Aorta (tissue), 5 donors: ENCODE measurements around the gene MYCBP2. TPM values are rescaled to one million over a fixed set of nuclear protein-coding genes. Genes with fewer than 3 reads are reported as not detected.
"Not testable (repeated sequence)": the region's sequence is repeated elsewhere in the genome, so short reads cannot be mapped to it uniquely, and the experiment has no call there.

ENCODE experiments used
- ATAC-seq: fragments of 200-7000 bp; cut with Tn5 transposase; one replicate; pipeline ENCODE4 v1.9.1; 2022; ENCODE audit warnings: moderate library complexity; ENCODE audit not compliant: low FRiP score
- DNase-seq, 2 donors: peaks; one replicate each; pipeline ENCODE4 v3.0.0-alpha.2; 2020
- H3K27ac ChIP-seq, 2 donors: one replicate each; pipeline ENCODE4 v1.5.1; 2013; ENCODE audit warnings: low read length in 2 of 2, mild to moderate bottlenecking in 2 of 2, moderate library complexity in 2 of 2, control low read depth in 1 of 2, inconsistent platforms in 1 of 2, low read depth in 1 of 2
- H3K27me3 ChIP-seq, 2 donors: one replicate each; pipeline ENCODE4 v1.6.1; 2013; ENCODE audit warnings: control low read depth in 1 of 2, low read length in 1 of 2, mild to moderate bottlenecking in 1 of 2, moderate library complexity in 1 of 2; ENCODE audit not compliant: insufficient read depth in 2 of 2, control insufficient read depth in 1 of 2
- H3K36me3 ChIP-seq, 2 donors: one replicate each; pipeline ENCODE4 v1.6.1; 2013; ENCODE audit warnings: control low read depth in 1 of 2, low read length in 1 of 2, mild to moderate bottlenecking in 1 of 2; ENCODE audit not compliant: insufficient read depth in 2 of 2, control insufficient read depth in 1 of 2
- H3K4me1 ChIP-seq, 2 donors: one replicate each; pipeline ENCODE4 v1.6.1; 2013; ENCODE audit warnings: low read length in 2 of 2, control low read depth in 1 of 2, mild to moderate bottlenecking in 1 of 2, moderate library complexity in 1 of 2; ENCODE audit not compliant: insufficient read depth in 2 of 2, control insufficient read depth in 1 of 2
- H3K4me3 ChIP-seq, 2 donors: one replicate each; pipeline ENCODE4 v1.5.1; 2013; ENCODE audit warnings: low read length in 2 of 2, control low read depth in 1 of 2, mild to moderate bottlenecking in 1 of 2
- H3K9me3 ChIP-seq: one replicate; pipeline ENCODE4 v1.6.1; 2013; ENCODE audit warnings: mild to moderate bottlenecking, low read length; ENCODE audit not compliant: control insufficient read depth
- WGBS, 2 donors: extraction: QIAGEN DNeasy Blood & Tissue Kit; methylation state at CpG; one replicate each; pipeline ENCODE4 v1.1.7; 2013; 5-methylcytosine and 5-hydroxymethylcytosine counted together
- intact Hi-C, 2 donors: fragments of 100-400 bp; cut with DNase I; formaldehyde crosslinking; loops; one replicate each; pipeline versions ENCODE4 v1.14.2 to v1.15.0; 2022
- polyA plus RNA-seq, 2 donors: library from polyadenylated mRNA; stranded (reverse); fragments of 200-250 nt; gene quantifications; one replicate each; pipeline ENCODE4 v1.2.3, GENCODE V29; 2013
- total RNA-seq, 2 donors: library from RNA; stranded (reverse); fragmentation: NEBNext Ultra II Directional; extraction: Animal tissue kit (Norgen Biotek cat#: 25700); gene quantifications; one replicate each; pipeline ENCODE4 v1.2.1, GENCODE V29; 2021
- donor health status: healthy with polysubstance abuse.
- donor health status: Bipolar disorder and iron deficiency.
- donor health status: DM: no; HTN: no; CAD: no.
- donor health status: DM: no; HTN: no; CAD: no.
- donor health status: DM: yes; HTN: yes; CAD: no.

MYCBP2 gene
- total and polyA plus RNA-seq, 4 donors = 8.1 to 166 (median 96.1) TPM

DNA sequence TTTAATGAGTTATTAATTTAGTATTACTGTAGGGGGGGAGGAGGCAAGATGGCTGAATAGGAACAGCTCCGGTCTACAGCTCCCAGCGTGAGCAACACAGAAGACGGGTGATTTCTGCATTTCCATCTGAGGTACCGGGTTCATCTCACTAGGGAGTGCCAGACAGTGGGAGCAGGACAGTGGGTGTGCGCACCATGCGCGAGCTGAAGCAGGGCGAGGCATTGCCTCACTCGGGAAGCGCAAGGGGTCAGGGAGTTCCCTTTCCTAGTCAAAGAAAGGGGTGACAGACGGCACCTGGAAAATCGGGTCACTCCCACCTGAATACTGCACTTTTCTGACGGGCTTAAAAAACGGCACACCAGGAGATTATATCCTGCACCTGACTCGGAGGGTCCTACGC is 127.9 kb downstream of the MYCBP2 start:
- intact Hi-C loops, H3K36me3 ChIP-seq, ATAC-seq, DNase-seq, H3K4me1 ChIP-seq, H3K27ac ChIP-seq, H3K4me3 ChIP-seq, H3K27me3 ChIP-seq, H3K9me3 ChIP-seq: not testable (repeated sequence)
- WGBS, 2 donors = 96 to 99% methylated on average over 13 to 15 of the region's 16 CpGs

DNA sequence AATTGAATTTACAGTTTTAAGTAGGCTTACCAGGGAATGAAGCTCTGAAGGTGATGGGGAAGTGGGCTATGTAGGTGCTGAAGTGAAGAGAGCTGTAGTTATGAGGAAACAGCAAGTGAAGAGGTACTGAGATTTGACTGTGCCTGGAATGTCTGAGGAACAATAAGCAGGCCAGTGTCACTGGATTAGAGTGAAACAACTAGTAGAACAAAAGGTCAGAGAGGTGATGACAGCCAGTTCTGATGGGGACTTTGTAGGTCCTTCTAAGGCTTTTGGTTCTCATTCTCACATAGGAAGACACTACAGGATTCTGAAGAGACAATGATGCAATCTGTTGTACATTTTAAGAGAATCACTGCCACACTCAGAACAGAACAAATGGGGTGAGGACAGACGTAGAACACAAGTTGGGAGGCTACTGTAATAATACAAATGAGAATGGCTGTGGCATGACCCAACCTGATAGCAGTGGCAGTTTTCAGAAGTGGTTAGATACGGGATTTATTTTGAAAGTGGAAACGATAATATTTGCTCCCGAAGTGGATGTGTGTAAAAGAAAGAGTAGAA is 130.8 kb downstream of the MYCBP2 start:
- H3K36me3 ChIP-seq = peaks cover 0 to 7% of the 10 kb centered on the region in 2 donors
- no peak for ATAC-seq
- no peak overlapping the region for H3K27ac ChIP-seq
- intact Hi-C loops = no loop called here
- no peak for DNase-seq
- H3K4me1 ChIP-seq = no peaks in the 10 kb centered on the region
- no peaks in the 10 kb centered on the region for H3K9me3 ChIP-seq
- 86 to 87% methylated on average over 4 of the region's 4 CpGs for WGBS, 2 donors
- no peak overlapping the region for H3K4me3 ChIP-seq
- no peaks in the 10 kb centered on the region for H3K27me3 ChIP-seq

DNA sequence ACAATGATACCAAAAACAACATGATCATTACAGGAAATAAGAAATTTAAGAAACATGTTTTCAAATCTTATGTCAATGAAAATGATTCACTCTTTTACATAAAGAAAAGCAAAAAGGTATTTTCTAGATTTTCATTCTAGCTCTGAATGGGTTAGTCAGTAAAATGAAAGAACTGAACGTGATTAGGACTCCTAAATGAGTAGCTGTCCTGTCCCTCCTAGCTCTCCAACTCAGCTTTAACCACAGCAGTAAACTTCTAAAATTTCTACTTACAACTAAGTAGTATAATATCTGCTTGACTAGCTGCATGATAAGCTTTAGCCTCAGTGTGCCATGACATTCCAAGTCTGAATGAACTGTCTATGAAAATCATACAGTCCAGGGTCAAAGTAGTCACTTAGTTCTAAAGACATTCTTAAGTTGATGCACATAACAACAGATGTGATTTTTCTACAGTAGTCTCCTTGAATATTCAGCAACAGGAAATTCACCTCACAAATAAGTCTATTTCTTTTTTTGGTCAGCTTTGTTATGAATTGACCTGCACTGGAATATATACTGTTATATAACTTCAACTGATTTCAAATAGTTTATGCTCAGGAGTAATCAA is 136.4 kb downstream of the MYCBP2 start:
- H3K4me1 ChIP-seq = no peaks in the 10 kb centered on the region
- intact Hi-C loops = no loop called here
- no peaks in the 10 kb centered on the region for H3K27me3 ChIP-seq
- no peak for DNase-seq
- 89 to 100% methylated on average over 1 of the region's 1 CpG for WGBS, 2 donors
- no peak for ATAC-seq
- peaks cover 0 to 1% of the 10 kb centered on the region in 2 donors for H3K36me3 ChIP-seq
- H3K27ac ChIP-seq = no peak overlapping the region
- H3K4me3 ChIP-seq = no peak overlapping the region
- no peaks in the 10 kb centered on the region for H3K9me3 ChIP-seq

DNA sequence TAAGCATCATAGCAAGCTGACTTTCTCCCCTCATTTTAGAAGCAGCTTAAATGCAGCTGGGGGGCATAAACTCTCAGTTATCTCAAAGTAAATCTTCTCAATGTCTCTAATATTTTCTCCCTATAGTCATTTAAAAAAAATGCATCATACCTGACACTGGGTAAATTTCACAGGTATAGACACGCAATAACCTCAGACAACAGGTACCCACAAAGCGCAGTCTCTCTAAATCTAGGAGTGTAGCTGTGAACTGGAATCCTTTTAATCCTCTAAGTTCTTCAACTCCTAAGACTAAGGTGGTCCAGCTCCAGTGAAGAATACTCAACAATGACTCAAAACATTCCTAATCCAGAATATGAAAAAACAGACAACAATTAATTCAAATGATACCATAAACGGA is 141.2 kb downstream of the MYCBP2 start:
- no peak overlapping the region for H3K27ac ChIP-seq
- intact Hi-C loops = no loop called here
- ATAC-seq (no peak), DNase-seq (no peak)
- H3K4me1 ChIP-seq = no peaks in the 10 kb centered on the region
- H3K36me3 ChIP-seq = peaks cover 0 to 3% of the 10 kb centered on the region in 2 donors
- H3K9me3 ChIP-seq = no peaks in the 10 kb centered on the region
- WGBS, 2 donors = 95 to 97% methylated on average over 3 of the region's 3 CpGs
- H3K27me3 ChIP-seq = no peaks in the 10 kb centered on the region
- H3K4me3 ChIP-seq = no peak overlapping the region

DNA sequence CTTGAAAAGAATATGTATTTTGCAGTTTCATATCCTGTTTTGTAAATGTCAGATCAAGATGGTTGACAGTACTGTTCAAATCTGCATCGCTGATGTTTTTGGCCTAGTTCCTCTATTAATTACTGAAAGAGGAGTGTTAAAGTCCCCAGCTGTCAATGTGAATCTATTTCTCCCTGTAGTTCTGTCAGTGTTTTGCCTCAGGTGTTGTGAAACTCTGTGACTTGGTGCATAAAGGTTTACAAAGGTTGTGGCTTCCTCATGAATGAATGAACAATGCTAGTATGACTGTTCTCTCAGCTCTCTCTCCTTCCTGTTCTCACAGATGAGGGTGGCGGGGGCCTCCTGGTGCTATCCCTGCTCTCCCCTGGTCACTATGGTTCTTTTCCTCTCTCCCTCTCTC is 142.4 kb downstream of the MYCBP2 start:
- intact Hi-C loops = no loop called here
- Histone ChIP-seq H3K36me3 (peaks cover 5 to 6% of the 10 kb centered on the region in 2 donors), H3K27me3 (no peaks in the 10 kb centered on the region)

DNA sequence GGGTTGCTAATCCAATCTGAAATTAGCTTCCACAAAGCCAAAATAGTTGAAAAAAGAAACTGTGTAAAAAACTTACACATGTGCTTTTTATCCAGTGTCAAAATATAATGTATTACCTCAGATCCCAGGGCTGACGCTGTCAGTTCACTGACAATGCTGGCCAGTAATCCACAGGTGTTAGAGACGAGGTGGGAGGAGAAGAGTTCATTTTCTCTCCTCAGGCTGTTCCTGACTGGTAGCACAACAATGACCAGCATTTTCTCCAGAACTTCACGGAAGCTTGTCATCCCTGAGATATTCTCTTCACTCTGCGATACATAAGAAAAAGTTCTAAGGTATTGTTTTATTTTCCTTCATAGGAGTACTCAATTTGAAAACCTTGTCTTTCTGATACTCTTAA is 146.9 kb downstream of the MYCBP2 start:
- ATAC-seq = no peak
- no peaks in the 10 kb centered on the region for H3K27me3 ChIP-seq
- 93 to 96% methylated on average over 4 of the region's 4 CpGs for WGBS, 2 donors
- no peak overlapping the region for H3K27ac ChIP-seq
- no peaks in the 10 kb centered on the region for H3K4me1 ChIP-seq
- no peaks in the 10 kb centered on the region for H3K9me3 ChIP-seq
- intact Hi-C loops = no loop called here
- no peak for DNase-seq
- peaks cover 5% of the 10 kb centered on the region in 2 donors for H3K36me3 ChIP-seq
- H3K4me3 ChIP-seq = no peak overlapping the region

More for the DNA sequence above, 142.4 kb downstream of the MYCBP2 start:
- Histone ChIP-seq H3K4me3 (no peak overlapping the region), H3K9me3 (no peaks in the 10 kb centered on the region), H3K4me1 (no peaks in the 10 kb centered on the region), H3K27ac (no peak overlapping the region)
- ATAC-seq = no peak
- no peak for DNase-seq
- WGBS, 2 donors = 90 to 96% methylated on average over 2 of the region's 2 CpGs

DNA sequence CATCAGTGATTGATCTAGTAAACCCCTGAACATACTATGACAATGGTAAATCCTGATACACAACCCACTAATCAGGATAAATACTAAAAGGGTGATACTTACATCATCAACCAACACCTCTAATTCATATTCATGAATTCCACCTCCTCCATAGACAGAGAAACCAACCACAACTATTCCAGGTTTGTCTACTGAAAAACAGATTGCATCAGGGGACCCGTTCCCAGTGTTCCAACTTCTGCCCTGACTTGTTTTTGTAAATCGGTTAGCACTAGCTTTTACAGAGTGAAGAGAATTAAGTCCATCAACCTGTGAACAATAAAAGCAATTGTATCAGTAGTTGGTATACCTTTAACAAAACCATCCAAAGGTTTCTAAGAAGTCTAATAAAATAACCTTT is 149.2 kb downstream of the MYCBP2 start:
- ATAC-seq (no peak), DNase-seq (no peak)
- Histone ChIP-seq H3K4me1 (no peaks in the 10 kb centered on the region), H3K27ac (no peak overlapping the region), H3K36me3 (peaks cover 5% of the 10 kb centered on the region in 2 donors), H3K9me3 (no peaks in the 10 kb centered on the region), H3K4me3 (no peak overlapping the region), H3K27me3 (no peaks in the 10 kb centered on the region)
- WGBS, 2 donors = 93 to 99% methylated on average over 2 of the region's 2 CpGs
- intact Hi-C loops = no loop called here

DNA sequence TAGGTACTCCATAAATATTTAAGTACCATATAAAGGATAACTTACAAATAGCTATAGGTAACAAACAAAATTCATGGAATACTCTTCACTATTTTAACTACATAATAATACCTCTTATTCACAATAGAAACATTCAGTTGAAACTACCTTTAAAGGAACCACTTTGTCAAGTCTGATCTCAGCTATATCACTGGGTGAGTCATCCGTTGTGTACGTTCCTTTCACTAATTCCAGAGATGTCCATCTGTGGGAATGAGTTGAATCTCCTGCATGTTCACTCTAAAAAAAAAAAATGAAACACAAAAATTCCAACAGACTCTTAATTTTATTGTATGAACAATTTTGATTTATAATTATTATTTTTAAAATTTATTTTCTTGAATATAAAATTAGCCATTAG is 150.5 kb downstream of the MYCBP2 start:
- no peak overlapping the region for H3K4me3 ChIP-seq
- no peak for DNase-seq
- WGBS, 2 donors = 78 to 82% methylated on average over 2 of the region's 2 CpGs
- intact Hi-C loops = no loop called here
- H3K36me3 ChIP-seq = peaks cover 5% of the 10 kb centered on the region in 2 donors
- ATAC-seq = no peak
- H3K27ac ChIP-seq = no peak overlapping the region
- no peaks in the 10 kb centered on the region for H3K27me3 ChIP-seq
- no peaks in the 10 kb centered on the region for H3K4me1 ChIP-seq
- H3K9me3 ChIP-seq = no peaks in the 10 kb centered on the region

DNA sequence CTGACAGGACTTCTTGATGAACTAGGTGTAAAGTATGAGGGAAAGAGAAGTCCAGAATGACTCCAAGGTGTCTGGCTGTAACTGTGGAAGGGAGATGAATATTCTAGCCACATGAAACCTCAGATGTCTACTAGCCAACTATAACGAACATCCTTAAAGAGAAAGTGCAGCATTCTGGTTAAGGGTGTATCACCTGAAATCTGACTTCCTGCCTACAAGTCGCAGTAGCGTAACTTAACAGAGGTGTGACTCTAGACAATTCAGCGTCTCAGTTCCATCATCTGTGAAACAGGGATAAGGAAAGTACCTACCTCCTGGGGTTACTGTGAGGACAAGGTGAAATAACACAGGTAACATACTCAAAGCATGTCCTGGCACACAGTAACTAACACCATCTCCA is 154.2 kb downstream of the MYCBP2 start:
- Histone ChIP-seq H3K36me3 (peaks cover 0 to 4% of the 10 kb centered on the region in 2 donors), H3K4me3 (no peak overlapping the region), H3K4me1 (no peaks in the 10 kb centered on the region), H3K27me3 (no peaks in the 10 kb centered on the region), H3K9me3 (no peaks in the 10 kb centered on the region), H3K27ac (no peak overlapping the region)
- DNase-seq (no peak), ATAC-seq (no peak)
- 95 to 98% methylated on average over 4 of the region's 4 CpGs for WGBS, 2 donors
- intact Hi-C loops = no loop called here
